GM23248 (cell line): ENCODE results near the gene DOCK9. TPM values are rescaled to one million over a fixed set of nuclear protein-coding genes. Genes with fewer than 3 reads are reported as not detected.

Experiments used
- DNase-seq: peaks from one replicate; pipeline ENCODE4 v3.0.0-alpha.2; 2015
- H2AFZ ChIP-seq: fragments of 200-600 bp; sonication (generic); 2 replicates; pipeline ENCODE4 v1.6.1; 2016; ENCODE audit warnings: antibody characterized with exemption
- H3F3A ChIP-seq: fragments of 200-600 bp; sonication (generic); 2 replicates; pipeline ENCODE4 v1.6.1; 2016; ENCODE audit warnings: mild to moderate bottlenecking, antibody characterized with exemption, mixed run types; ENCODE audit not compliant: insufficient read depth
- H3K27ac ChIP-seq: fragments of 200-600 bp; sonication (generic); 2 replicates; pipeline ENCODE4 v1.5.1; 2016; ENCODE audit warnings: mild to moderate bottlenecking
- H3K27me3 ChIP-seq: fragments of 200-600 bp; sonication (generic); replicated peaks from 2 replicates; pipeline ENCODE4 v1.6.1; 2016; ENCODE audit warnings: mild to moderate bottlenecking; ENCODE audit not compliant: insufficient read depth
- H3K36me3 ChIP-seq: fragments of 200-600 bp; sonication (generic); 2 replicates; pipeline ENCODE4 v1.6.1; 2016; ENCODE audit warnings: low read depth, mild to moderate bottlenecking
- H3K4me1 ChIP-seq: fragments of 200-600 bp; sonication (generic); 2 replicates; pipeline ENCODE4 v1.6.1; 2016; ENCODE audit warnings: mild to moderate bottlenecking; ENCODE audit not compliant: insufficient read depth
- H3K4me2 ChIP-seq: fragments of 200-600 bp; sonication (generic); one replicate; pipeline ENCODE4 v1.6.1; 2016; ENCODE audit warnings: mild to moderate bottlenecking; ENCODE audit not compliant: unreplicated experiment
- H3K4me3 ChIP-seq: fragments of 200-600 bp; sonication (generic); 2 replicates; pipeline ENCODE4 v1.5.1; 2016; ENCODE audit warnings: mild to moderate bottlenecking
- H3K79me2 ChIP-seq: fragments of 200-600 bp; sonication (generic); 2 replicates; pipeline ENCODE4 v1.6.1; 2016; ENCODE audit warnings: mild to moderate bottlenecking; ENCODE audit not compliant: insufficient read depth
- H3K9ac ChIP-seq: fragments of 200-600 bp; sonication (generic); 2 replicates; pipeline ENCODE4 v1.6.1; 2016; ENCODE audit warnings: mild to moderate bottlenecking
- H3K9me2 ChIP-seq: fragments of 200-600 bp; sonication (generic); 2 replicates; pipeline ENCODE4 v1.6.1; 2016; ENCODE audit warnings: mixed run types, mild to moderate bottlenecking, moderate library complexity; ENCODE audit not compliant: insufficient read depth
- H3K9me3 ChIP-seq: fragments of 200-600 bp; sonication (generic); one replicate; pipeline ENCODE4 v1.6.1; 2017; ENCODE audit warnings: low read depth
- H4K20me1 ChIP-seq: fragments of 200-600 bp; sonication (generic); 2 replicates; pipeline ENCODE4 v1.6.0; 2016; ENCODE audit not compliant: insufficient read depth
- EZH2 ChIP-seq: fragments of 200-600 bp; sonication (generic); IDR thresholded peaks from 2 replicates; pipeline ENCODE4 v1.6.1; 2018; ENCODE audit warnings: antibody characterized with exemption, mild to moderate bottlenecking; ENCODE audit not compliant: insufficient read depth, poor library complexity, severe bottlenecking
- EZH2phosphoT487 ChIP-seq: fragments of 200-600 bp; sonication (generic); IDR thresholded peaks from 2 replicates; pipeline ENCODE4 v1.6.1; 2018; ENCODE audit warnings: antibody characterized with exemption, moderate library complexity, mild to moderate bottlenecking, low read depth; ENCODE audit not compliant: insufficient read depth
- WGBS, 2 experiments: methylation state at CpG; one replicate each; pipeline ENCODE4 v1.1.6; 2015 to 2017; ENCODE audit warnings: low lambda C conversion rate in 2 of 2, low coverage in 1 of 2; ENCODE audit errors: missing lambda C conversion rate in 2 of 2; 5-methylcytosine and 5-hydroxymethylcytosine counted together
- in situ Hi-C: fragments of 300-500 bp; cut with MboI; formaldehyde crosslinking; loops from 2 replicates; pipeline ENCODE4 v1.15.0; 2020
- polyA plus RNA-seq: library from polyadenylated mRNA; unstranded; fragments of >200 nt; fragmentation: Nextera tagmentation; extraction: Ambion mirVana; gene quantifications from 2 replicates; pipeline ENCODE4 v1.2.1, GENCODE V29; 2016
- total RNA-seq: library from RNA; depleted of rRNA; stranded (reverse); fragments of >200 nt; shearing (Covaris generic); gene quantifications from 2 replicates; pipeline ENCODE4 v1.2.3, GENCODE V29; 2014

DOCK9 gene
- total and polyA plus RNA-seq, 2 experiments from 2014 or later = 3.2 to 21.2 TPM

DNA sequence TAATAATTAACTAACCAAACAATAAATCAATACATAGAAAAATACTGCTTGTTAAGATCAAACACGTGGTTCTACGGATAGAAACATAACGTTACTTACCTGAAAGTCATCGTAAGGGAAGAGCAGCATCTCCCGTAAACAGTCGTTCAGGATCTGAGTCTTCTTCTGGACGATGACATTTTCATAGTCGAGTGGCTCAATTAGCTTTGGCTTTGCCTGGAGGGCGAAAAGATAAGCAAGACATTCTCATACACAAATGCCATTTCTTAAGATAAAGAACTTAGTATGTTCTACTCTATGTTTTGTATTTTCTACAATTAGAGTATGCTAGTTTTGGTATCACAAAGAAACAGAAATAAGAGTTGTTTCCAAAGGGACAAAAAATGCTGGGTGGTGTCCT lies 22.5 kb downstream of the DOCK9 start:
- no peak overlapping the region for H2AFZ ChIP-seq
- H3F3A ChIP-seq = no peaks in the 10 kb centered on the region
- in situ Hi-C loops = no loop called here
- H3K36me3 ChIP-seq = no peaks in the 10 kb centered on the region
- H3K4me2 ChIP-seq = no peak overlapping the region
- no peak overlapping the region for H3K27ac ChIP-seq
- 96% methylated on average over 9 of the region's 9 CpGs for WGBS, 2 experiments
- H3K9ac ChIP-seq = no peak overlapping the region
- no peaks in the 10 kb centered on the region for H3K9me2 ChIP-seq
- no peaks in the 10 kb centered on the region for H3K4me1 ChIP-seq
- no peaks in the 10 kb centered on the region for H3K79me2 ChIP-seq
- TF ChIP-seq EZH2 (no peak), EZH2phosphoT487 (no peak)
- no peaks in the 10 kb centered on the region for H3K27me3 ChIP-seq
- no peak for DNase-seq
- no peak overlapping the region for H3K4me3 ChIP-seq
- no peaks in the 10 kb centered on the region for H4K20me1 ChIP-seq
- no peaks in the 10 kb centered on the region for H3K9me3 ChIP-seq

- Histone ChIP-seq H3K27ac (no peak overlapping the region), H3K36me3 (no peaks in the 10 kb centered on the region), H3F3A (no peaks in the 10 kb centered on the region), H3K4me1 (no peaks in the 10 kb centered on the region), H4K20me1 (no peaks in the 10 kb centered on the region), H3K4me3 (no peak overlapping the region), H3K79me2 (no peaks in the 10 kb centered on the region), H3K9me3 (no peaks in the 10 kb centered on the region), H3K27me3 (no peaks in the 10 kb centered on the region), H3K4me2 (no peak overlapping the region), H2AFZ (no peak overlapping the region), H3K9ac (no peak overlapping the region), H3K9me2 (no peaks in the 10 kb centered on the region)
- TF ChIP-seq EZH2phosphoT487 (no peak), EZH2 (no peak)
- WGBS, 2 experiments = 74 to 81% methylated on average over 4 of the region's 4 CpGs
- in situ Hi-C loops = no loop called here
- no peak for DNase-seq
Measured at GRCh38 chr13:98954313-98954712, 23.6 kb downstream of the DOCK9 start.

DNA sequence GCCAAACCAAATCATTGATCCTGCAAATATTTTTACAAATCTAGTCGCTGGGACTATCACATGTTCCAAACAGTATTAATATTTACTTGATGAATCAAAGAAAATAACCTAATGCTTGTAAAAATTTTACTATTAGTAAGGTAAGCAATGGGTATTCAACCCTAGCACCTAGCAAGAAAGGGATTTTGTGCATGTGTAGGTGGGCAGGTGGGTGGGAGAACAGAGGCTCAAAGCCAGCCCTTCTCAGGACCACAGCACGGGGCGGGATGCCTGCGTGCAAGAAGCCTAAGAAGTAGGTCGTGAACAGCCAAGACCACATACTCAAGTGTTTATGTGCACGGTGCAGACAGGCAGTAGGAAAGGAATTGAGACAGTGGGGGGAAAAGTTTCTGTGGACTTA lies 26.6 kb downstream of the DOCK9 start:
- H3K79me2 ChIP-seq = no peaks in the 10 kb centered on the region
- H3K4me3 ChIP-seq = no peak overlapping the region
- H3K4me1 ChIP-seq = no peaks in the 10 kb centered on the region
- H3F3A ChIP-seq = no peaks in the 10 kb centered on the region
- H3K9ac ChIP-seq = no peak overlapping the region
- H4K20me1 ChIP-seq = no peaks in the 10 kb centered on the region
- no peak overlapping the region for H3K4me2 ChIP-seq
- H2AFZ ChIP-seq = no peak overlapping the region
- H3K9me2 ChIP-seq = no peaks in the 10 kb centered on the region
- TF ChIP-seq EZH2 (no peak), EZH2phosphoT487 (no peak)
- no peaks in the 10 kb centered on the region for H3K27me3 ChIP-seq
- no peaks in the 10 kb centered on the region for H3K9me3 ChIP-seq
- no peak overlapping the region for H3K27ac ChIP-seq
- no peak for DNase-seq
- 88% methylated on average over 6 of the region's 6 CpGs for WGBS, 2 experiments
- H3K36me3 ChIP-seq = no peaks in the 10 kb centered on the region
- in situ Hi-C loops = no loop called here

GRCh38 chr13:98950705-98951104 lies 27.2 kb downstream of the DOCK9 start:
- Histone ChIP-seq H3F3A (no peaks in the 10 kb centered on the region), H3K27me3 (no peaks in the 10 kb centered on the region), H3K79me2 (no peaks in the 10 kb centered on the region), H3K9me3 (no peaks in the 10 kb centered on the region), H3K36me3 (no peaks in the 10 kb centered on the region), H4K20me1 (no peaks in the 10 kb centered on the region), H3K9ac (no peak overlapping the region), H3K4me1 (no peaks in the 10 kb centered on the region), H3K9me2 (no peaks in the 10 kb centered on the region), H3K4me3 (no peak overlapping the region), H2AFZ (no peak overlapping the region), H3K27ac (no peak overlapping the region), H3K4me2 (no peak overlapping the region)
- in situ Hi-C loops = no loop called here
- 81 to 83% methylated on average over 7 of the region's 7 CpGs for WGBS, 2 experiments
- no peak for TF ChIP-seq EZH2phosphoT487
- TF ChIP-seq EZH2 = no peak
- no peak for DNase-seq

DNA sequence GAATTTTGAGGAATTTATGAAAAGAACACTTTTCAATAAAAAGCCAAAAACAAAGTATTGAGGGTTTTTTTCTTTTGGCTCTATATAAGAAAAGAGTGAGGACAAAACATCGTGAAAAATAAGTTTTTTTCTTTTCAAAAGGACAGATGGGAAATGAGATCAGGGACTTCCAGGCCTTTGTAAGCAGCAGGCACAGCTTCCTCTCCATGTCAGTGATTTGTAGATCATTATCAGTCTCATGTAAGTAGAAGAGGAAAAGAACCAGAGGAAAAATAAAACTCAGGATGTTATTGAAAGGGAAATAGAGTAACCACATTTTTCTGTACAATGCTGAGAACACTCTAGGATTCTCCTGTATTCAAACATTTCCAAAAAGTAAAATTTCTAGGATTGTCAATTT lies 29.9 kb downstream of the DOCK9 start:
- Histone ChIP-seq H3K36me3 (no peaks in the 10 kb centered on the region), H3K9ac (no peak overlapping the region), H4K20me1 (no peaks in the 10 kb centered on the region), H2AFZ (no peak overlapping the region), H3K4me2 (no peak overlapping the region), H3K9me2 (no peaks in the 10 kb centered on the region), H3K27ac (no peak overlapping the region), H3K4me3 (no peak overlapping the region), H3K27me3 (no peaks in the 10 kb centered on the region), H3K4me1 (no peaks in the 10 kb centered on the region), H3K79me2 (no peaks in the 10 kb centered on the region), H3K9me3 (no peaks in the 10 kb centered on the region), H3F3A (no peaks in the 10 kb centered on the region)
- TF ChIP-seq EZH2phosphoT487 (no peak), EZH2 (no peak)
- 24 to 29% methylated on average over 1 of the region's 1 CpG for WGBS, 2 experiments
- no peak for DNase-seq
- in situ Hi-C loops = no loop called here
